Smooth muscle cell (in vitro differentiated cells): ENCODE measurements around the gene SPATA13. TPM values are rescaled to one million over a fixed set of nuclear protein-coding genes. Genes with fewer than 3 reads are reported as not detected.

Source experiments
- DNase-seq: peaks from one replicate; lab custom pipeline; 2025; ENCODE audit not compliant: unreplicated experiment; lab: John Stamatoyannopoulos, UW
- H2AFZ ChIP-seq: fragments of 200-600 bp; sonication (generic); 2 replicates; pipeline ENCODE4 v1.6.0; 2016; ENCODE audit warnings: antibody characterized with exemption, low read depth, mild to moderate bottlenecking
- H3F3A ChIP-seq: fragments of 200-600 bp; sonication (generic); 2 replicates; pipeline ENCODE4 v1.6.0; 2017; ENCODE audit warnings: antibody characterized with exemption, low read depth
- H3K27ac ChIP-seq: fragments of 200-600 bp; sonication (generic); 2 replicates; pipeline ENCODE4 v1.5.1; 2016; ENCODE audit warnings: low read depth, mild to moderate bottlenecking
- H3K27me3 ChIP-seq: fragments of 200-600 bp; sonication (generic); 2 replicates; pipeline ENCODE4 v1.6.1; 2016; ENCODE audit warnings: low read depth, mild to moderate bottlenecking
- H3K36me3 ChIP-seq: fragments of 200-600 bp; sonication (generic); 2 replicates; pipeline ENCODE4 v1.5.1; 2016; ENCODE audit warnings: low read depth
- H3K4me1 ChIP-seq: fragments of 200-600 bp; sonication (generic); 2 replicates; pipeline ENCODE4 v1.5.1; 2016; ENCODE audit warnings: low read depth
- H3K4me2 ChIP-seq: fragments of 200-600 bp; sonication (generic); 2 replicates; pipeline ENCODE4 v1.6.0; 2016; ENCODE audit warnings: mild to moderate bottlenecking
- H3K4me3 ChIP-seq: fragments of 200-600 bp; sonication (generic); 2 replicates; pipeline ENCODE4 v1.5.1; 2016; ENCODE audit warnings: mild to moderate bottlenecking
- H3K79me2 ChIP-seq: fragments of 200-600 bp; sonication (generic); 2 replicates; pipeline ENCODE4 v1.6.0; 2016; ENCODE audit warnings: low read depth, mild to moderate bottlenecking
- H3K9ac ChIP-seq: fragments of 200-600 bp; sonication (generic); 2 replicates; pipeline ENCODE4 v1.6.0; 2016; ENCODE audit warnings: low read depth
- H3K9me3 ChIP-seq: fragments of 200-600 bp; sonication (generic); replicated peaks from 2 replicates; pipeline ENCODE4 v1.5.1; 2016; ENCODE audit warnings: low read depth
- H4K20me1 ChIP-seq: fragments of 200-600 bp; sonication (generic); 2 replicates; pipeline ENCODE4 v1.6.0; 2016; ENCODE audit warnings: low read depth
- WGBS: methylation state at CpG from one replicate; pipeline ENCODE4 v1.1.7; 2016; ENCODE audit warnings: low lambda C conversion rate; 5-methylcytosine and 5-hydroxymethylcytosine counted together
- polyA plus RNA-seq: library from polyadenylated mRNA; unstranded; fragments of >200 nt; fragmentation: Nextera tagmentation; extraction: Ambion mirVana; gene quantifications from 2 replicates; pipeline ENCODE4 v1.2.1, GENCODE V29; 2016
- total RNA-seq: library from RNA; depleted of rRNA; stranded (reverse); fragments of >200 nt; gene quantifications from 2 replicates; pipeline ENCODE4 v1.2.3, GENCODE V29; 2014
- TF ChIP-seq, protein P1 (sequence below): fragments of 200-600 bp; sonication (generic); IDR thresholded peaks from 2 replicates; pipeline ENCODE4 v1.5.1; 2017; ENCODE audit warnings: borderline replicate concordance, mild to moderate bottlenecking, antibody characterized with exemption; ENCODE audit not compliant: insufficient read depth, poor library complexity, severe bottlenecking

The SPATA13 gene
- total and polyA plus RNA-seq, 2 experiments from 2014 or later: 7.1 to 16.6 TPM

DNA sequence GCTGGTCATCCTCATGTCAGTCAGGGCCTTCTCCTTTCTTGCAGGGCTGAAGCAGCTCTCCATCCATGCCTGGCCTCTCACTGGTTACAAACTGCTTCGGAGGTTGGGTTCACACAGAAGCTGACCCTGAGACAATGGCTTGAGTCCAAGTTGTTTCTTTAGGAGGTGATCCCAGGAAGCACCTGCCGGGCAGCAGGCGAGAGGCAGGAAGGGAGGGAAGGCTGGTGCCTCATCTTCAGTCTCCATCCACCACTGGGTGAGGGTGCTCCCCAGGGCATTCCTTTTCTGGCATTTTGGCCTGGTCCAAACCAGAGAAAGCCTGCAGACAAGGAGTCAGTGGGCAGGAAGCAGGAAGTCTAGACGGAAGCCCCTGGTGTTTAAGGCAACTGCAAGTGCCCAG, 17.6 kb upstream of the SPATA13 start:
- Histone ChIP-seq H3K4me2 (no peak overlapping the region), H3K9me3 (no peaks in the 10 kb centered on the region), H4K20me1 (no peaks in the 10 kb centered on the region), H3K9ac (no peak overlapping the region), H3K27me3 (no peaks in the 10 kb centered on the region), H3K27ac (no peak overlapping the region), H3K36me3 (no peaks in the 10 kb centered on the region), H3F3A (no peaks in the 10 kb centered on the region), H3K79me2 (no peaks in the 10 kb centered on the region), H3K4me3 (no peak overlapping the region), H2AFZ (no peak overlapping the region), H3K4me1 (peaks cover 3% of the 10 kb centered on the region)
- WGBS: 95% methylated on average over 4 of the region's 4 CpGs
- TF ChIP-seq, protein P1, sequence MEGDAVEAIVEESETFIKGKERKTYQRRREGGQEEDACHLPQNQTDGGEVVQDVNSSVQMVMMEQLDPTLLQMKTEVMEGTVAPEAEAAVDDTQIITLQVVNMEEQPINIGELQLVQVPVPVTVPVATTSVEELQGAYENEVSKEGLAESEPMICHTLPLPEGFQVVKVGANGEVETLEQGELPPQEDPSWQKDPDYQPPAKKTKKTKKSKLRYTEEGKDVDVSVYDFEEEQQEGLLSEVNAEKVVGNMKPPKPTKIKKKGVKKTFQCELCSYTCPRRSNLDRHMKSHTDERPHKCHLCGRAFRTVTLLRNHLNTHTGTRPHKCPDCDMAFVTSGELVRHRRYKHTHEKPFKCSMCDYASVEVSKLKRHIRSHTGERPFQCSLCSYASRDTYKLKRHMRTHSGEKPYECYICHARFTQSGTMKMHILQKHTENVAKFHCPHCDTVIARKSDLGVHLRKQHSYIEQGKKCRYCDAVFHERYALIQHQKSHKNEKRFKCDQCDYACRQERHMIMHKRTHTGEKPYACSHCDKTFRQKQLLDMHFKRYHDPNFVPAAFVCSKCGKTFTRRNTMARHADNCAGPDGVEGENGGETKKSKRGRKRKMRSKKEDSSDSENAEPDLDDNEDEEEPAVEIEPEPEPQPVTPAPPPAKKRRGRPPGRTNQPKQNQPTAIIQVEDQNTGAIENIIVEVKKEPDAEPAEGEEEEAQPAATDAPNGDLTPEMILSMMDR: no peak
- DNase-seq: no peak

DNA sequence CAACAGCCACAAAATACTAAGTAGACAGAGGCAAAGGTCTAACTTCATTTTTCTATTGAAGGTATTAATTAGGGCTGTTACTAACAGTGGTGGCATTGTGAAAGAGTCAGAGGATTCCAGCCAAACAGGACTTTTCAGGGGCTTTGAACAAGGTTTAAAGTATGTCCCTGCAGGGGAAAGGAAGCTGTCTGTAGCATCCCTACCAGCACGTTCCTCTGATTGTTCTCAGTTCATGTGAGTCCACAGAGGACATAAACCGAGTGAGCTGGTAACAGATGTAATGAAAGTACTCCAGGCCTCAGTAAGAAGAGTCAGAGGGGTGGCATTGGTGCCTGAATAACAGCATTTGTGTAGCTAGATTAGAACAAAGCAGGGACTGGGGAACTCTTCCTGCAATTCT, 15.3 kb upstream of the SPATA13 start:
- no peaks in the 10 kb centered on the region for H3K36me3 ChIP-seq
- H3F3A ChIP-seq: no peaks in the 10 kb centered on the region
- no peak overlapping the region for H3K9ac ChIP-seq
- H3K9me3 ChIP-seq: no peaks in the 10 kb centered on the region
- WGBS: 52% methylated on average over 2 of the region's 2 CpGs
- no peak overlapping the region for H2AFZ ChIP-seq
- no peak for DNase-seq
- TF ChIP-seq, protein P1: no peak
- H4K20me1 ChIP-seq: no peaks in the 10 kb centered on the region
- no peak overlapping the region for H3K4me2 ChIP-seq
- no peak overlapping the region for H3K4me3 ChIP-seq
- H3K4me1 ChIP-seq: peaks cover 7% of the 10 kb centered on the region
- H3K79me2 ChIP-seq: no peaks in the 10 kb centered on the region
- H3K27me3 ChIP-seq: no peaks in the 10 kb centered on the region
- no peak overlapping the region for H3K27ac ChIP-seq

DNA sequence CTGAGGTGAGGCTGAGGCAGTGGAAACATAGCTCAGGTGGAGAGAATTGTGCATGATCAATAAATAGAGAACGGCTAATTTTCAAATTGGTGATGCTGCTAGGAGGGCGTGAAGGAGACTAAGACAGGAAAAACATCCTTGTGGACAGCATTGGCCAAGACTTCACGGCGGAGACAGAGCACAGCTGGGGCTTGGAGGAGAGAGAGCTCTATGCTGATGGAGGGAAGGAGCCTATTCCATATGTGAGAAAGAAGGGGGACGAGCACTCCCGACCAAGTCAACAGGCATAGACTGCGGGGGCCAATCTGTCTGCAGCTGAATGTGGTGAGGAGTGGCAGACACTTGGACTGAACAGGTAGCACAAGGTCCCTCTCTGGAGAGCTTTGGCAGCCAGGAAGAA, 14.8 kb upstream of the SPATA13 start:
- no peak for DNase-seq
- Histone ChIP-seq H3K4me2 (no peak overlapping the region), H2AFZ (no peak overlapping the region), H3K27ac (no peak overlapping the region), H3K4me3 (no peak overlapping the region), H3K9me3 (no peaks in the 10 kb centered on the region), H3K79me2 (no peaks in the 10 kb centered on the region), H3K4me1 (peaks cover 7% of the 10 kb centered on the region), H4K20me1 (no peaks in the 10 kb centered on the region), H3K9ac (no peak overlapping the region), H3F3A (no peaks in the 10 kb centered on the region), H3K27me3 (no peaks in the 10 kb centered on the region), H3K36me3 (no peaks in the 10 kb centered on the region)
- TF ChIP-seq, protein P1: no peak
- 88% methylated on average over 7 of the region's 7 CpGs for WGBS

DNA sequence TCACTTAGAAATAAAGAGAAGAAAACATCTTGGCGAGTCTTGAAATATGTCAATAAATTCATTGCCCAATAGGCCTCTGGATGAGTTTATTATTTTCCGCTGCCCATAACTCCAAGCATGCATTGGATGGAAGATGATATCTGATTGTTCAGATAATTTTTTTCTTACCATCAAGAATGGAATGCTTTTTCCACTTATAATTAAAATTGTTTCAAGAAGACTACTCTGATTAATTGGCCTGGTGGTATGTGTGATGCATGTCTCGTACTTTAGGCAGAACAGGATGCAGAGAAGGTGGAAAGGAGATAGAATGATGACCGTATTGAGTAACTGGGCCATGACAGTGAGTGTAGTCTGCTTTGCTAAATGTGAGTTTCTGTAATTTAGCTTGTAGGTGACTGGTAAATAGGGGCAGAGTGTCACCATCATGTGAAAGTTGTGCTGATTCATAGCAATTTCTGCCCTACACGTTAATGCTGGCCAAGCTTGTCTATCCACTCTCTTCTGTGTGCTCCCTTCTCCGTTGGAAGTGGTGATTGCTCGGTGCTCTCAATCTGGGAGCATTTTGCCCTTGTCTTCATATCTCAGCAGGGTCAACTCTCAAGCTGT, 13.5 kb upstream of the SPATA13 start:
- H4K20me1 ChIP-seq: no peaks in the 10 kb centered on the region
- H3F3A ChIP-seq: no peaks in the 10 kb centered on the region
- peak overlapping the region; percentile 25 for H3K9ac ChIP-seq
- TF ChIP-seq, protein P1: no peak
- peak overlapping the region; percentile 96 for H3K27ac ChIP-seq
- no peaks in the 10 kb centered on the region for H3K79me2 ChIP-seq
- peaks cover 7% of the 10 kb centered on the region for H3K4me1 ChIP-seq
- no peaks in the 10 kb centered on the region for H3K9me3 ChIP-seq
- H3K36me3 ChIP-seq: no peaks in the 10 kb centered on the region
- H3K27me3 ChIP-seq: no peaks in the 10 kb centered on the region
- H3K4me2 ChIP-seq: peak overlapping the region; percentile 23
- DNase-seq: no peak
- WGBS: 71% methylated on average over 7 of the region's 7 CpGs
- no peak overlapping the region for H3K4me3 ChIP-seq
- H2AFZ ChIP-seq: no peak overlapping the region
